Vagina (tissue), 2 donors: ENCODE measurements around the gene ZNF45.

ENCODE experiments used
- POLR2AphosphoS5 ChIP-seq, 2 donors: sonication (generic); formaldehyde crosslinking; IDR thresholded peaks; one replicate each; pipeline ENCODE4 v1.9.0; 2017; ENCODE audit warnings: antibody characterized with exemption in 2 of 2, mild to moderate bottlenecking in 2 of 2, low read depth in 1 of 2; ENCODE audit not compliant: insufficient read depth in 1 of 2
- TF ChIP-seq, protein P1 (sequence below), 3 experiments: fragments of 450-650 bp in 2 of 3; fragments of 200-600 bp in 1 of 3; sonication (generic) in 1 of 3; IDR thresholded peaks; one replicate each; pipeline ENCODE4 v1.5.1; 2017 to 2019; ENCODE audit warnings: antibody characterized with exemption in 3 of 3, mild to moderate bottlenecking in 2 of 3, moderate library complexity in 2 of 3

DNA sequence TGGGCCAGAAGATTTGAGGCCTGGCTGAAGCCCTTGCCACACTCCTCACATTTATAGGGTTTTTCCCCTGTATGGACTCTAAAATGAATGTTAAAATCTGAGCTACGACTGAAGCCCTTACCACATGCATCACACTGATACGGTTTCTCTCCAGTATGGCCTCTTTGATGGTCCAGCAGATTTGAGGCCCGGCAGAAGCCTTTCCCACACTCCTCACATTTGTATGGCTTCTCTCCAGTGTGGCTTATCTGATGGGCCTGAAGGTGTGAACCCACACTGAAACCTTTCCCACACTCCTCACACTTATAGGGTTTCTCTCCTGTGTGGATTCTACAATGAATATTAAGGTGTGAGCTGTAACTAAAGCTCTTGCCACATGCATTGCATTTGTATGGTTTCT, 21.0 kb downstream of the ZNF45 start:
- no peak for TF ChIP-seq POLR2AphosphoS5 (IDR thresholded peaks at IDR 0.05; ENCODE audit: insufficient read depth in 1 of 2, low read depth in 1 of 2)
- TF ChIP-seq, protein P1, sequence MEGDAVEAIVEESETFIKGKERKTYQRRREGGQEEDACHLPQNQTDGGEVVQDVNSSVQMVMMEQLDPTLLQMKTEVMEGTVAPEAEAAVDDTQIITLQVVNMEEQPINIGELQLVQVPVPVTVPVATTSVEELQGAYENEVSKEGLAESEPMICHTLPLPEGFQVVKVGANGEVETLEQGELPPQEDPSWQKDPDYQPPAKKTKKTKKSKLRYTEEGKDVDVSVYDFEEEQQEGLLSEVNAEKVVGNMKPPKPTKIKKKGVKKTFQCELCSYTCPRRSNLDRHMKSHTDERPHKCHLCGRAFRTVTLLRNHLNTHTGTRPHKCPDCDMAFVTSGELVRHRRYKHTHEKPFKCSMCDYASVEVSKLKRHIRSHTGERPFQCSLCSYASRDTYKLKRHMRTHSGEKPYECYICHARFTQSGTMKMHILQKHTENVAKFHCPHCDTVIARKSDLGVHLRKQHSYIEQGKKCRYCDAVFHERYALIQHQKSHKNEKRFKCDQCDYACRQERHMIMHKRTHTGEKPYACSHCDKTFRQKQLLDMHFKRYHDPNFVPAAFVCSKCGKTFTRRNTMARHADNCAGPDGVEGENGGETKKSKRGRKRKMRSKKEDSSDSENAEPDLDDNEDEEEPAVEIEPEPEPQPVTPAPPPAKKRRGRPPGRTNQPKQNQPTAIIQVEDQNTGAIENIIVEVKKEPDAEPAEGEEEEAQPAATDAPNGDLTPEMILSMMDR (IDR thresholded peaks at IDR 0.05), result no peak
